Transverse colon (tissue), 4 donors: Measurements from ENCODE around the gene DPAGT1. TPM values are rescaled to one million over a fixed set of nuclear protein-coding genes. Genes with fewer than 3 reads are reported as not detected.

Experiments
- DNase-seq: peaks from one replicate; pipeline ENCODE4 v3.0.0-alpha.2; 2019
- H3K27ac ChIP-seq, 4 donors: fragments of 200-600 bp; sonication (generic); 2 replicates each; pipeline ENCODE4 v1.5.1; 2016 to 2018; ENCODE audit warnings: inconsistent platforms in 4 of 4
- H3K27me3 ChIP-seq: fragments of 200-600 bp; sonication (generic); 2 replicates; pipeline ENCODE4 v1.5.1; 2017; ENCODE audit warnings: inconsistent platforms
- H3K36me3 ChIP-seq, 4 donors: fragments of 200-600 bp; sonication (generic); 2 replicates each; pipeline ENCODE4 v1.5.1; 2017 to 2019; ENCODE audit warnings: inconsistent platforms in 4 of 4
- H3K4me1 ChIP-seq, 4 donors: fragments of 200-600 bp; sonication (generic); 2 replicates each; pipeline ENCODE4 v1.5.1; 2017 to 2020; ENCODE audit warnings: inconsistent platforms in 4 of 4
- H3K4me3 ChIP-seq, 4 donors: fragments of 200-600 bp; sonication (generic); 1 replicate in 1 of 4; 2 replicates in 3 of 4; pipeline versions ENCODE4 v1.5.1 to v1.6.1; 2017 to 2019; ENCODE audit warnings: inconsistent platforms in 4 of 4
- H3K9me3 ChIP-seq, 2 donors: fragments of 200-600 bp; sonication (generic); 2 replicates each; pipeline ENCODE4 v1.5.1; 2017 to 2019; ENCODE audit warnings: inconsistent platforms in 2 of 2
- EP300 ChIP-seq: sonication (generic); formaldehyde crosslinking; IDR thresholded peaks from one replicate; pipeline ENCODE4 v1.6.1; 2017; ENCODE audit warnings: antibody characterized with exemption, low read depth
- POLR2A ChIP-seq: fragments of 450-650 bp; IDR thresholded peaks from one replicate; pipeline ENCODE4 v1.6.1; 2016; ENCODE audit warnings: antibody characterized with exemption, mild to moderate bottlenecking, moderate library complexity
- POLR2AphosphoS5 ChIP-seq, 3 donors: sonication (generic); formaldehyde crosslinking; IDR thresholded peaks; one replicate each; pipeline ENCODE4 v1.6.1; 2016; ENCODE audit warnings: antibody characterized with exemption in 3 of 3
- WGBS, 2 donors: methylation state at CpG; one replicate each; pipeline ENCODE4 v1.1.5; 2018; ENCODE audit warnings: low coverage in 1 of 2; 5-methylcytosine and 5-hydroxymethylcytosine counted together
- in situ Hi-C, 4 donors: fragments of 200-750 bp; cut with MboI; loops; one replicate each; pipeline versions ENCODE4 v1.15.0 to v1.15.1; 2017; ENCODE audit warnings: low sequenced_read_pairs in 3 of 4, low pct_ligation_motif_present in 1 of 4, low pct_unique_long_range_greater_than_20kb in 1 of 4
- intact Hi-C: fragments of 100-400 bp; cut with DNase I; formaldehyde crosslinking; loops from one replicate; pipeline ENCODE4 v1.15.1; 2023; ENCODE audit warnings: low total_unique reads
- total RNA-seq, 4 donors: library from RNA; depleted of rRNA; stranded (reverse); fragments of >200 nt; gene quantifications; one replicate each; pipeline ENCODE4 v1.1.0, GENCODE V29; 2016
- TF ChIP-seq, protein P1 (sequence below), 5 experiments: fragments of 200-600 bp in 3 of 5; fragments of 450-650 bp in 2 of 5; sonication (generic) in 3 of 5; IDR thresholded peaks; 1 replicate in 2 of 5; 2 replicates in 3 of 5; pipeline ENCODE4 v1.5.1; 2016 to 2017; ENCODE audit warnings: antibody characterized with exemption in 5 of 5, inconsistent platforms in 3 of 5, mild to moderate bottlenecking in 2 of 5, moderate library complexity in 1 of 5

DPAGT1 gene
- total RNA-seq, 4 donors from 2014 or later: 4.5 to 63.9 (median 26.3) TPM

- no peaks in the 10 kb centered on the region for H3K9me3 ChIP-seq
- peaks cover 15 to 37% (median 25%) of the 10 kb centered on the region in 4 donors for H3K4me1 ChIP-seq
- H3K27me3 ChIP-seq: no peaks in the 10 kb centered on the region
- H3K27ac ChIP-seq: no peak overlapping the region
- peaks cover 0 to 9% (median 1%) of the 10 kb centered on the region in 4 donors for H3K36me3 ChIP-seq
- no peak overlapping the region for H3K4me3 ChIP-seq
- intact Hi-C loops (no loop called here), in situ Hi-C loops (no loop called here)
- TF ChIP-seq, protein P1, sequence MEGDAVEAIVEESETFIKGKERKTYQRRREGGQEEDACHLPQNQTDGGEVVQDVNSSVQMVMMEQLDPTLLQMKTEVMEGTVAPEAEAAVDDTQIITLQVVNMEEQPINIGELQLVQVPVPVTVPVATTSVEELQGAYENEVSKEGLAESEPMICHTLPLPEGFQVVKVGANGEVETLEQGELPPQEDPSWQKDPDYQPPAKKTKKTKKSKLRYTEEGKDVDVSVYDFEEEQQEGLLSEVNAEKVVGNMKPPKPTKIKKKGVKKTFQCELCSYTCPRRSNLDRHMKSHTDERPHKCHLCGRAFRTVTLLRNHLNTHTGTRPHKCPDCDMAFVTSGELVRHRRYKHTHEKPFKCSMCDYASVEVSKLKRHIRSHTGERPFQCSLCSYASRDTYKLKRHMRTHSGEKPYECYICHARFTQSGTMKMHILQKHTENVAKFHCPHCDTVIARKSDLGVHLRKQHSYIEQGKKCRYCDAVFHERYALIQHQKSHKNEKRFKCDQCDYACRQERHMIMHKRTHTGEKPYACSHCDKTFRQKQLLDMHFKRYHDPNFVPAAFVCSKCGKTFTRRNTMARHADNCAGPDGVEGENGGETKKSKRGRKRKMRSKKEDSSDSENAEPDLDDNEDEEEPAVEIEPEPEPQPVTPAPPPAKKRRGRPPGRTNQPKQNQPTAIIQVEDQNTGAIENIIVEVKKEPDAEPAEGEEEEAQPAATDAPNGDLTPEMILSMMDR (IDR thresholded peaks at IDR 0.05): no peak
- no peak for TF ChIP-seq POLR2A
- TF ChIP-seq EP300: no peak
- TF ChIP-seq POLR2AphosphoS5 (IDR thresholded peaks at IDR 0.05): no peak
- 72 to 75% methylated on average over 6 of the region's 6 CpGs for WGBS, 2 donors
- DNase-seq: no peak
Measured at GRCh38 chr11:119099711-119100110, 1.9 kb downstream of the DPAGT1 start.

DNA sequence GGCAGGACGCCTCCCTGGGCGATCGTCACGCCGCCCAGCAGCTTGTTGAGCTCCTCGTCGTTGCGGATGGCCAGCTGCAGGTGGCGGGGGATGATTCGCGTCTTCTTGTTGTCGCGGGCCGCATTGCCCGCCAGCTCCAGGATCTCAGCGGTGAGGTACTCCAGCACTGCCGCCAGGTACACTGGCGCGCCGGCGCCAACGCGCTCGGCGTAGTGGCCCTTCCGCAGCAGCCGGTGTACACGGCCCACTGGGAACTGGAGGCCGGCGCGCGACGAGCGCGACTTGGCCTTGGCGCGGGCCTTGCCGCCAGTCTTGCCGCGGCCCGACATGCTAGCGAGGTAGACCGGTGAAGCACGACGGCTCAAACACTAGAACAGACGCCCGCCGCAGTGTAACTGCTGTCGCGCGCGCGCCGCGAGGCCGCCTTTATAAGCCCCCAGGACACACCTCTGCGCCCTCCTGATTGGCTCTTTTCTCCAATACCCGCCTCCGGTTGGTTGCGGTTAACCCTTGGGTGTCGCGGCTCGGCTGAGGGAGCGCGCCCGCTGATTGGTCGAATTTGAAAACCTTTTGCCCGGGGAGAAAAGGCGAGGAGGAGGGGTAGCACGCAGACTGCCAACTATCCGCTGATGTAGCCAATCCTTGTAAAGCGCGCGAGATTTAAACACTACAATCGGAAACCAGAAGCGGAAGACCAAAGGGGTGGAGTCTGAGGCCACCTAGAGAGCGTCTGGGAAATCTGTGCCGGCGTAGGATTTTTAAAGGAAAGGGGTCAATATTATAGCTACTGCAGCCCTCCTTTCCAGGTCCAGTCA lies 6.4 kb downstream of the DPAGT1 start:
- 0% methylated on average over 1 to 41 of the region's 79 CpGs for WGBS, 2 donors
- DNase-seq: peak; percentile 99
- H3K27me3 ChIP-seq: no peaks in the 10 kb centered on the region
- intact Hi-C loops: no loop called here
- peak overlapping the region; percentile 69 to 92 (median 74) for H3K4me3 ChIP-seq
- no peaks in the 10 kb centered on the region for H3K9me3 ChIP-seq
- peaks cover 18 to 33% (median 24%) of the 10 kb centered on the region in 4 donors for H3K4me1 ChIP-seq
- in situ Hi-C loops: no loop called here
- H3K27ac ChIP-seq: peak overlapping the region; percentile 94 to 97 (median 96)
- TF ChIP-seq, protein P1 (IDR thresholded peaks at IDR 0.05): peak in 4 of 5 experiments; percentile 29 to 88 (median 42)
- TF ChIP-seq POLR2A (peak; percentile 99), EP300 (no peak), POLR2AphosphoS5 (IDR thresholded peaks at IDR 0.05) (peak; percentile 99 to 100 (median 100))
- peaks cover 0 to 9% (median 1%) of the 10 kb centered on the region in 4 donors for H3K36me3 ChIP-seq

GRCh38 chr11:119094816-119095065 lies 6.9 kb downstream of the DPAGT1 start:
- TF ChIP-seq, protein P1 (IDR thresholded peaks at IDR 0.05): peak in 4 of 5 experiments; percentile 71 to 78 (median 74)
- no peak for TF ChIP-seq EP300
- TF ChIP-seq POLR2AphosphoS5 (IDR thresholded peaks at IDR 0.05): no peak
- no peaks in the 10 kb centered on the region for H3K27me3 ChIP-seq
- in situ Hi-C loops: no loop called here
- peaks cover 18 to 27% (median 20%) of the 10 kb centered on the region in 4 donors for H3K4me1 ChIP-seq
- peak; percentile 88 for DNase-seq
- H3K4me3 ChIP-seq: peak overlapping the region; percentile 69 to 92 (median 74)
- intact Hi-C loops: no loop called here
- H3K27ac ChIP-seq: peak overlapping the region; percentile 94 to 97 (median 96)
- H3K36me3 ChIP-seq: peaks cover 0 to 9% (median 1%) of the 10 kb centered on the region in 4 donors
- WGBS, 2 donors: 0% methylated on average over 5 of the region's 19 CpGs; no CpG with 5 or more reads in 1 of the 2 donors
- H3K9me3 ChIP-seq: no peaks in the 10 kb centered on the region

DNA sequence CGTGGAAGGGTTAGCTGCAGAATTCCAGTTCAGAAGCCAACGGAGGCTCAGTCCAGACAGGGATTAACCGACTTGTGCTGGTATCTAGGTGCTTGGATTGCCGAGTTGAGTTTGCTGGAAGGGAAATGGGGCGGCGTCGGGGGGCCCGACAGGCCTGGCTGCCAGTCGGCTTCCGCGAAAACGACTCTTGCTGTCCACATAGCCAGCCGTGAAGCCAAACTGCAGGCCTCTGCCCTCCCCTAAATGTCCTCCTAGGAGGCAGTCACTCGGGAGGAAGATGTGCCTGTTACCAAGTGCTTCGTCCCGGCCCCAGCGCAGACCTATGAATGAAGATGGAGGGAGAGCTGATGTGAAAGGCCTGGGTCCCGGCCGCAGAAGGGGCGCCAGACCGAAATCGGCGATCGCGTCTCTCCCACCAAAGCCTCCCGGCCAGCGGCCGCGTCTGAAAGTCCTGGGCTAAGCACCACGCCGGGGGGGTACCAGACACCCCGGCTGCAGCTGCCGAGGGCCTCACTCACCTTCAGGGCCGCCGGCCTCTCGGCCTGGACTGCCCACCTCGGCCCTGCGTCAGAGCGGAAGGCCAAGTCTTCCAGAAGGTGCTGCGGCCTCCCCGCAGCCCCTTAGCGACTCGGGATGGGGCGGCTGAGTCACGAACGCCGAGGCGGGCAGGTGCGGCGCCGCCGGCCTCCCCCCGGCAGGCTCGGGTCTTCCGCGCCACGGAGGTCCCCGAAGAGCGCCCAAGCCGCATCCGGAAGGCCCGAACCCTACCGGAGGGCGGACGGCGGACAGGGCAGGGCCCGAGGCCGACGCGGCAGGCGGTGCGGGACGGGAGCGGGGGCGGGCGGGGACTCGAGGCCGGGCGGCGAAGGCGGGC lies 7.5 kb downstream of the DPAGT1 start:
- peaks cover 18 to 27% (median 20%) of the 10 kb centered on the region in 4 donors for H3K4me1 ChIP-seq
- peak; percentile 48 for DNase-seq
- H3K36me3 ChIP-seq: peaks cover 0 to 9% (median 1%) of the 10 kb centered on the region in 4 donors

More for the DNA sequence above, 7.5 kb downstream of the DPAGT1 start:
- in situ Hi-C loops: no loop called here
- H3K27me3 ChIP-seq: no peaks in the 10 kb centered on the region
- no peaks in the 10 kb centered on the region for H3K9me3 ChIP-seq
- intact Hi-C loops: no loop called here
- 0 to 1% methylated on average over 4 to 54 of the region's 81 CpGs for WGBS, 2 donors
- H3K27ac ChIP-seq: peak overlapping the region; percentile 94 to 97 (median 96)
- peak overlapping the region; percentile 69 to 92 (median 74) for H3K4me3 ChIP-seq
- peak in 1 of 3 donors; percentile 5 for TF ChIP-seq POLR2AphosphoS5 (IDR thresholded peaks at IDR 0.05)
- no peak for TF ChIP-seq POLR2A
- TF ChIP-seq EP300: no peak
- TF ChIP-seq, protein P1 (IDR thresholded peaks at IDR 0.05): no peak
